ENCODE measurements around the gene PTPRG. TPM values are rescaled to one million over a fixed set of nuclear protein-coding genes. Genes with fewer than 3 reads are reported as not detected.

Gene PTPRG
- total and polyA plus RNA-seq, 2 experiments from 2014 or later: 24.4 to 131 TPM

DNA sequence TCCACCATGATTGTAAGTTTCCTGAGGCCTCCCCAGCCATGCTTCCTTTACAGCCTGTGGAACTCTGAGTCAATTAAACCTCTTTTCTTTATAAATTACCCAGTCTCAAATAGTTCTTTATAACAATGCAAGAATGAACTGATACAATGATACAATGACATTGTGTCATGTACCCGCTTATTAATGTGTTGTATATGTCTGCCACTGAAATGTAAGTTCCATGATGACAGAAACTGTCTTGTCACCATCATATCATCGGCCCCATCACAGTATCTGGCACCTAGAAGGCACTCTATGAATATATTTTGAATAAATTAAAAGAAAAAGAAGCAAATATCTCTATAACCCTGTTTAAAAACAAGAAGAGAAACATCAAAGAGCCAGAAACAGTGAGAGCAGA, 782.4 kb downstream of the PTPRG start:
- Histone ChIP-seq H2AFZ (no peak overlapping the region), H3K36me3 (ENCODE audit: insufficient read depth) (no peaks in the 10 kb centered on the region), H3F3A (replicated peaks; ENCODE audit: low read depth) (no peaks in the 10 kb centered on the region), H3K4me3 (no peak overlapping the region), H3K4me1 (ENCODE audit: insufficient read depth) (no peaks in the 10 kb centered on the region), H3K9me2 (ENCODE audit: insufficient read depth) (no peaks in the 10 kb centered on the region; the same call in 1 of the 2 replicates), H3K79me2 (replicated peaks; ENCODE audit: insufficient read depth) (no peaks in the 10 kb centered on the region), H3K27me3 (ENCODE audit: insufficient read depth) (no peaks in the 10 kb centered on the region), H3K4me2 (no peak overlapping the region), H4K20me1 (replicated peaks; ENCODE audit: insufficient read depth) (no peaks in the 10 kb centered on the region), H3K27ac (ENCODE audit: low read depth) (no peak overlapping the region)
- H3K27me3 Mint-ChIP-seq (ENCODE audit: insufficient read depth, low read depth, poor library complexity): peaks cover 7% of the 10 kb centered on the region
- no peaks in the 10 kb centered on the region for H3K9me3 Mint-ChIP-seq
- no peak for ATAC-seq
- no peak overlapping the region for H3K27ac Mint-ChIP-seq
- TF ChIP-seq POLR2AphosphoS5 (IDR thresholded peaks at IDR 0.05; ENCODE audit: low read depth) (no peak), ZNF331 (CRISPR knock-in tag; IDR thresholded peaks at IDR 0.05; ENCODE audit: low read depth) (no peak), NANOG (IDR thresholded peaks at IDR 0.05; ENCODE audit: borderline replicate concordance) (no peak), ZNF114 (CRISPR knock-in tag; IDR thresholded peaks at IDR 0.05) (no peak), REST (IDR thresholded peaks at IDR 0.05; ENCODE audit: unreplicated experiment) (no peak), EZH2 (IDR thresholded peaks at IDR 0.05; ENCODE audit: low read depth, unreplicated experiment) (no peak), STAT1 (IDR thresholded peaks at IDR 0.05; ENCODE audit: unreplicated experiment) (no peak), ZNF462 (CRISPR knock-in tag; IDR thresholded peaks at IDR 0.05) (no peak), CREB1 (CRISPR knock-in tag; IDR thresholded peaks at IDR 0.05; ENCODE audit: low read depth) (no peak)
- H3K36me3 Mint-ChIP-seq (ENCODE audit: low read depth): no peaks in the 10 kb centered on the region
- H3K4me3 Mint-ChIP-seq: no peak overlapping the region
- no peaks in the 10 kb centered on the region for H3K4me1 Mint-ChIP-seq
- DNase-seq (ENCODE audit: low spot score): no peak

Small RNAs within 50 kb of the gene (small RNA-seq; reads per million reads assigned to genes)
- gene RF00019 (ENCODE audit: low replicate concordance) (not detected), gene RNU2-10P (ENCODE audit: low replicate concordance) (not detected)

Measured in GM23338 (cell line).